Transverse colon (tissue), 4 donors: ENCODE data around the gene NAA11. TPM values are rescaled to one million over a fixed set of nuclear protein-coding genes. Genes with fewer than 3 reads are reported as not detected.

Experiments used
- DNase-seq: peaks from one replicate; pipeline ENCODE4 v3.0.0-alpha.2; 2019
- H3K27ac ChIP-seq, 4 donors: fragments of 200-600 bp; sonication (generic); 2 replicates each; pipeline ENCODE4 v1.5.1; 2016 to 2018; ENCODE audit warnings: inconsistent platforms in 4 of 4
- H3K27me3 ChIP-seq: fragments of 200-600 bp; sonication (generic); 2 replicates; pipeline ENCODE4 v1.5.1; 2017; ENCODE audit warnings: inconsistent platforms
- H3K36me3 ChIP-seq, 4 donors: fragments of 200-600 bp; sonication (generic); 2 replicates each; pipeline ENCODE4 v1.5.1; 2017 to 2019; ENCODE audit warnings: inconsistent platforms in 4 of 4
- H3K4me1 ChIP-seq, 4 donors: fragments of 200-600 bp; sonication (generic); 2 replicates each; pipeline ENCODE4 v1.5.1; 2017 to 2020; ENCODE audit warnings: inconsistent platforms in 4 of 4
- H3K4me3 ChIP-seq, 4 donors: fragments of 200-600 bp; sonication (generic); 1 replicate in 1 of 4; 2 replicates in 3 of 4; pipeline versions ENCODE4 v1.5.1 to v1.6.1; 2017 to 2019; ENCODE audit warnings: inconsistent platforms in 4 of 4
- H3K9me3 ChIP-seq, 2 donors: fragments of 200-600 bp; sonication (generic); 2 replicates each; pipeline ENCODE4 v1.5.1; 2017 to 2019; ENCODE audit warnings: inconsistent platforms in 2 of 2
- CTCF ChIP-seq, 5 experiments: fragments of 200-600 bp in 3 of 5; fragments of 450-650 bp in 2 of 5; sonication (generic) in 3 of 5; IDR thresholded peaks; 1 replicate in 2 of 5; 2 replicates in 3 of 5; pipeline ENCODE4 v1.5.1; 2016 to 2017; ENCODE audit warnings: antibody characterized with exemption in 5 of 5, inconsistent platforms in 3 of 5, mild to moderate bottlenecking in 2 of 5, moderate library complexity in 1 of 5
- EP300 ChIP-seq: sonication (generic); formaldehyde crosslinking; IDR thresholded peaks from one replicate; pipeline ENCODE4 v1.6.1; 2017; ENCODE audit warnings: antibody characterized with exemption, low read depth
- POLR2A ChIP-seq: fragments of 450-650 bp; IDR thresholded peaks from one replicate; pipeline ENCODE4 v1.6.1; 2016; ENCODE audit warnings: antibody characterized with exemption, mild to moderate bottlenecking, moderate library complexity
- POLR2AphosphoS5 ChIP-seq, 3 donors: sonication (generic); formaldehyde crosslinking; IDR thresholded peaks; one replicate each; pipeline ENCODE4 v1.6.1; 2016; ENCODE audit warnings: antibody characterized with exemption in 3 of 3
- WGBS, 2 donors: methylation state at CpG; one replicate each; pipeline ENCODE4 v1.1.5; 2018; ENCODE audit warnings: low coverage in 1 of 2; 5-methylcytosine and 5-hydroxymethylcytosine counted together
- in situ Hi-C, 4 donors: fragments of 200-750 bp; cut with MboI; loops; one replicate each; pipeline versions ENCODE4 v1.15.0 to v1.15.1; 2017; ENCODE audit warnings: low sequenced_read_pairs in 3 of 4, low pct_ligation_motif_present in 1 of 4, low pct_unique_long_range_greater_than_20kb in 1 of 4
- intact Hi-C: fragments of 100-400 bp; cut with DNase I; formaldehyde crosslinking; loops from one replicate; pipeline ENCODE4 v1.15.1; 2023; ENCODE audit warnings: low total_unique reads
- total RNA-seq, 4 donors: library from RNA; depleted of rRNA; stranded (reverse); fragments of >200 nt; gene quantifications; one replicate each; pipeline ENCODE4 v1.1.0, GENCODE V29; 2016

The NAA11 gene
- total RNA-seq, 4 donors from 2014 or later, result not detected

DNA sequence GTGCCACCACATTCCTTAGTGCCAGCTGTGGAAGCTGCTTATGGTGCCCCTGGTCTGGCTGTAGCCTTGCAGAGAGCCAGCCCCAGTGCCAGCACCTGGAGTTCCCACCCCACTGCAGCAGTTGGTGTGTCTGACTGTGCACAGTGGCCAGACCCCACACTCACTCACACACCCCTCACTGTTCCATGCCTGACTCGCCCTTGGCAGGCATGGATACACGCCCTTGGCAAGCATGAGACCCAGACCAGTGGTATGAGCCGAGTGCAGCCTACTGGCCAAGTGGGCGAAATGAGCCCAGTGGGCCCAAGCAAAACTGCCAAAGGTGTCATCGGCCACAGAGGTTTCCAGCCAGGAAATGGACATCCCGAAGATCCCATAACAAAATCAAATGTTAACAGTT lies 27.4 kb downstream of the NAA11 start:
- DNase-seq, result no peak
- Histone ChIP-seq H3K27ac (no peak overlapping the region), H3K9me3 (no peaks in the 10 kb centered on the region), H3K27me3 (no peaks in the 10 kb centered on the region), H3K4me1 (peaks cover 0 to 4% (median 0%) of the 10 kb centered on the region in 4 donors), H3K4me3 (no peak overlapping the region), H3K36me3 (no peaks in the 10 kb centered on the region)
- TF ChIP-seq POLR2A (no peak), POLR2AphosphoS5 (IDR thresholded peaks at IDR 0.05) (no peak), CTCF (IDR thresholded peaks at IDR 0.05) (no peak), EP300 (no peak)
- 86 to 96% methylated on average over 2 to 6 of the region's 6 CpGs for WGBS, 2 donors
- intact Hi-C loops (no loop called here), in situ Hi-C loops (no loop called here)

DNA sequence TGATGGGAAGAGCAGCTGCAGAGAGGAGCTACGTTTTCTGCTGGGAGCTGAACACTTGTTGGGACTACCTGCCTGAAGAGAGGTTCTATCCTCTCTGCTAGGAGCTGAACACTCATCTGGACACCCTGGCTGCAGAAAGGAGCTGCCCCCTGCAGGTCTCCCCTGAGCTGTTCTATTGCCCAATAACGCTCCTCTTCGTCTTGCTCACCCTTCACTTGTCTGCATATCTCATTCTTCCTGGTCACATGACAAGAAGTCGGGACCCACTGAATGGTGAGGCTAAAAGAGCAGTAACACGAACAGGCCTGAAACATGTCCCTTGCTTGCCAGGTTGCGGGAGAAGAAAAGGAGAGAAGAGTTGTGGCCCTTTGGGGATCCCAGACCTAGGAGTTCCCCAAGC lies 27.8 kb downstream of the NAA11 start:
- peaks cover 0 to 4% (median 0%) of the 10 kb centered on the region in 4 donors for H3K4me1 ChIP-seq
- H3K36me3 ChIP-seq, result no peaks in the 10 kb centered on the region
- TF ChIP-seq EP300 (no peak), CTCF (IDR thresholded peaks at IDR 0.05) (no peak)
- no peaks in the 10 kb centered on the region for H3K27me3 ChIP-seq
- H3K9me3 ChIP-seq, result no peaks in the 10 kb centered on the region
- no peak for DNase-seq
- no peak overlapping the region for H3K4me3 ChIP-seq
- in situ Hi-C loops (no loop called here), intact Hi-C loops (no loop called here)
- 83 to 84% methylated on average over 3 to 6 of the region's 6 CpGs for WGBS, 2 donors
- H3K27ac ChIP-seq, result no peak overlapping the region

GRCh38 chr4:79297479-79297878 lies 28.4 kb downstream of the NAA11 start:
- Histone ChIP-seq H3K36me3 (no peaks in the 10 kb centered on the region), H3K27ac (no peak overlapping the region), H3K27me3 (no peaks in the 10 kb centered on the region), H3K4me1 (peaks cover 0 to 4% (median 0%) of the 10 kb centered on the region in 4 donors), H3K9me3 (no peaks in the 10 kb centered on the region), H3K4me3 (no peak overlapping the region)
- in situ Hi-C loops, result no loop called here
- no peak for TF ChIP-seq EP300
- no peak for TF ChIP-seq CTCF (IDR thresholded peaks at IDR 0.05)
- no peak for TF ChIP-seq POLR2A
- TF ChIP-seq POLR2AphosphoS5 (IDR thresholded peaks at IDR 0.05), result no peak
- intact Hi-C loops, result no loop called here
- DNase-seq, result no peak
- 79% methylated on average over 4 of the region's 4 CpGs; no CpG with 5 or more reads in 1 of the 2 donors for WGBS, 2 donors

GRCh38 chr4:79296768-79297428 lies 29.0 kb downstream of the NAA11 start:
- Histone ChIP-seq H3K4me1 (peaks cover 0 to 4% (median 0%) of the 10 kb centered on the region in 4 donors), H3K36me3 (no peaks in the 10 kb centered on the region), H3K4me3 (no peak overlapping the region), H3K9me3 (no peaks in the 10 kb centered on the region), H3K27ac (no peak overlapping the region), H3K27me3 (no peaks in the 10 kb centered on the region)
- 85% methylated on average over 11 of the region's 11 CpGs; no CpG with 5 or more reads in 1 of the 2 donors for WGBS, 2 donors
- TF ChIP-seq POLR2AphosphoS5 (IDR thresholded peaks at IDR 0.05), result no peak
- no peak for TF ChIP-seq POLR2A
- no peak for TF ChIP-seq CTCF (IDR thresholded peaks at IDR 0.05)
- no peak for TF ChIP-seq EP300
- DNase-seq, result no peak
- intact Hi-C loops, result no loop called here
- in situ Hi-C loops, result no loop called here
